ENCODE measurements around the gene APP. TPM values are rescaled to one million over a fixed set of nuclear protein-coding genes. Genes with fewer than 3 reads are reported as not detected.

Gene APP
- total RNA-seq, 1 donor from 2014 or later = 1,790 TPM

GRCh38 chr21:26070822-26071425 lies 99.6 kb downstream of the APP start:
- DNase-seq (ENCODE audit: extremely low read depth, low read depth, low spot score) = no peak

GRCh38 chr21:26070121-26070520 lies 100.4 kb downstream of the APP start:
- no peak for DNase-seq (ENCODE audit: extremely low read depth, low read depth, low spot score)

GRCh38 chr21:26068776-26069175 lies 101.8 kb downstream of the APP start:
- DNase-seq (ENCODE audit: extremely low read depth, low read depth, low spot score) = no peak

- no peak for DNase-seq (ENCODE audit: extremely low read depth, low read depth, low spot score)
Measured at GRCh38 chr21:26067836-26068594, 102.6 kb downstream of the APP start.

GRCh38 chr21:26064506-26064905 lies 106.1 kb downstream of the APP start:
- no peak for DNase-seq (ENCODE audit: extremely low read depth, low read depth, low spot score)

- DNase-seq (ENCODE audit: extremely low read depth, low read depth, low spot score) = no peak
Measured at GRCh38 chr21:26061437-26061836, 109.1 kb downstream of the APP start.

GRCh38 chr21:26060335-26061115 lies 110.0 kb downstream of the APP start:
- no peak for DNase-seq (ENCODE audit: extremely low read depth, low read depth, low spot score)

- no peak for DNase-seq (ENCODE audit: extremely low read depth, low read depth, low spot score)
Measured at GRCh38 chr21:26057477-26058170, 112.9 kb downstream of the APP start.

- DNase-seq (ENCODE audit: extremely low read depth, low read depth, low spot score) = no peak
Measured at GRCh38 chr21:26055841-26056264, 114.7 kb downstream of the APP start.

- DNase-seq (ENCODE audit: extremely low read depth, low read depth, low spot score) = no peak
Measured at GRCh38 chr21:26055010-26055409, 115.6 kb downstream of the APP start.

GRCh38 chr21:26052057-26052456 lies 118.5 kb downstream of the APP start:
- DNase-seq (ENCODE audit: extremely low read depth, low read depth, low spot score) = no peak

- no peak for DNase-seq (ENCODE audit: extremely low read depth, low read depth, low spot score)
Measured at GRCh38 chr21:26050857-26051256, 119.7 kb downstream of the APP start.

GRCh38 chr21:26049803-26050202 lies 120.8 kb downstream of the APP start:
- no peak for DNase-seq (ENCODE audit: extremely low read depth, low read depth, low spot score)

GRCh38 chr21:26047279-26047967 lies 123.1 kb downstream of the APP start:
- DNase-seq (ENCODE audit: extremely low read depth, low read depth, low spot score) = no peak

- DNase-seq (ENCODE audit: extremely low read depth, low read depth, low spot score) = no peak
Measured at GRCh38 chr21:26043891-26044290, 126.7 kb downstream of the APP start.

GRCh38 chr21:26042181-26042876 lies 128.2 kb downstream of the APP start:
- DNase-seq (ENCODE audit: extremely low read depth, low read depth, low spot score) = no peak

GRCh38 chr21:26041431-26042180 lies 129.0 kb downstream of the APP start:
- DNase-seq (ENCODE audit: extremely low read depth, low read depth, low spot score) = no peak

GRCh38 chr21:26036916-26037315 lies 133.7 kb downstream of the APP start:
- DNase-seq (ENCODE audit: extremely low read depth, low read depth, low spot score) = no peak

- no peak for DNase-seq (ENCODE audit: extremely low read depth, low read depth, low spot score)
Measured at GRCh38 chr21:26032263-26032662, 138.3 kb downstream of the APP start.
